HEK293 (cell line): Measurements from ENCODE around the gene H3-3A.

Experiments used
- CTCF ChIA-PET: fragments of 350-600 bp; formaldehyde crosslinking; extraction: SDS; loops from one replicate; lab custom pipeline; 2021; ENCODE audit warnings: antibody characterized with exemption; lab: Yijun Ruan, JAX
- POLR2A ChIA-PET: fragments of 300-600 bp; formaldehyde crosslinking; extraction: SDS; loops from one replicate; lab custom pipeline; 2020; ENCODE audit warnings: antibody characterized with exemption, inconsistent platforms; lab: Yijun Ruan, JAX
- H3K27ac ChIP-seq: fragments of 200-500 bp; sonication (Bioruptor generic); 2 replicates; pipeline ENCODE4 v1.5.1; 2014; ENCODE audit warnings: low read depth, low read length, control low read depth, inconsistent platforms; ENCODE audit errors: extremely low read depth
- H3K36me3 ChIP-seq, 2 experiments: fragments of 200-500 bp in 1 of 2; sonication (Bioruptor generic) in 1 of 2; 1 replicate in 1 of 2; 2 replicates in 1 of 2; pipeline ENCODE4 v1.5.1; 2014 to 2017; ENCODE audit warnings: inconsistent platforms in 2 of 2, low read length in 2 of 2; ENCODE audit not compliant: control insufficient read depth in 2 of 2, insufficient read depth in 1 of 2
- H3K4me1 ChIP-seq: fragments of 200-500 bp; sonication (Bioruptor generic); 2 replicates; pipeline ENCODE4 v1.5.1; 2014; ENCODE audit warnings: mild to moderate bottlenecking, low read length, inconsistent platforms; ENCODE audit not compliant: control insufficient read depth, insufficient read depth
- H3K4me3 ChIP-seq: 2 replicates; pipeline ENCODE4 v1.5.1; 2011; ENCODE audit warnings: low read depth, mild to moderate bottlenecking, control low read depth, low read length, moderate library complexity
- H3K9me3 ChIP-seq: fragments of 200-500 bp; sonication (Bioruptor generic); 2 replicates; pipeline ENCODE4 v1.5.1; 2014; ENCODE audit warnings: low read depth, low read length, inconsistent platforms; ENCODE audit not compliant: control insufficient read depth, insufficient read depth
- EGR2 ChIP-seq: fragments of 450-650 bp; formaldehyde crosslinking; IDR thresholded peaks from 2 replicates; pipeline ENCODE4 v1.5.1; 2016; ENCODE audit warnings: low read depth, missing biosample characterization, missing genetic modification characterization
- GLI2 ChIP-seq: fragments of 450-650 bp; formaldehyde crosslinking; IDR thresholded peaks from 2 replicates; pipeline ENCODE4; 2017; ENCODE audit warnings: missing biosample characterization, missing genetic modification characterization, low read depth, borderline replicate concordance
- KLF7 ChIP-seq: fragments of 450-650 bp; formaldehyde crosslinking; IDR thresholded peaks from 2 replicates; pipeline ENCODE4 v1.5.1; 2016; ENCODE audit warnings: missing biosample characterization, missing genetic modification characterization, borderline replicate concordance
- SP7 ChIP-seq: fragments of 450-650 bp; formaldehyde crosslinking; IDR thresholded peaks from 2 replicates; pipeline ENCODE4 v1.5.1; 2016; ENCODE audit warnings: missing biosample characterization, missing genetic modification characterization
- ZFHX2 ChIP-seq: fragments of 450-650 bp; formaldehyde crosslinking; conservative IDR thresholded peaks from 2 replicates; pipeline ENCODE4 v1.5.1; 2016; ENCODE audit warnings: missing biosample characterization, missing genetic modification characterization
- ZNF138 ChIP-seq: fragments of 450-650 bp; formaldehyde crosslinking; IDR thresholded peaks from 2 replicates; pipeline ENCODE4 v1.5.1; 2016; ENCODE audit warnings: missing biosample characterization, missing genetic modification characterization, borderline replicate concordance
- ZNF423 ChIP-seq: fragments of 450-650 bp; formaldehyde crosslinking; IDR thresholded peaks from 2 replicates; pipeline ENCODE4 v1.5.1; 2016; ENCODE audit warnings: missing biosample characterization, missing genetic modification characterization
- ZNF561 ChIP-seq: fragments of 450-650 bp; IDR thresholded peaks from 2 replicates; pipeline ENCODE4 v1.5.1; 2018; ENCODE audit warnings: missing biosample characterization, missing genetic modification characterization, borderline replicate concordance
- TF ChIP-seq, protein P1 (sequence below): fragments of 450-650 bp; formaldehyde crosslinking; IDR thresholded peaks from 2 replicates; pipeline ENCODE4 v1.5.1; 2017; ENCODE audit warnings: missing biosample characterization, missing genetic modification characterization
- TF ChIP-seq, protein P2 (sequence below): fragments of 450-650 bp; formaldehyde crosslinking; IDR thresholded peaks from 2 replicates; pipeline ENCODE4 v1.5.1; 2016; ENCODE audit warnings: missing biosample characterization, missing genetic modification characterization
- TF ChIP-seq, protein P3 (sequence below): fragments of 450-650 bp; formaldehyde crosslinking; IDR thresholded peaks from 2 replicates; pipeline ENCODE4 v1.5.1; 2016; ENCODE audit warnings: missing biosample characterization, missing genetic modification characterization, low read depth
- TF ChIP-seq, protein P4 (sequence below): fragments of 450-650 bp; formaldehyde crosslinking; IDR thresholded peaks from 2 replicates; pipeline ENCODE4 v1.5.1; 2017; ENCODE audit warnings: missing biosample characterization, mild to moderate bottlenecking, missing genetic modification characterization, moderate library complexity

The H3-3A gene

DNA sequence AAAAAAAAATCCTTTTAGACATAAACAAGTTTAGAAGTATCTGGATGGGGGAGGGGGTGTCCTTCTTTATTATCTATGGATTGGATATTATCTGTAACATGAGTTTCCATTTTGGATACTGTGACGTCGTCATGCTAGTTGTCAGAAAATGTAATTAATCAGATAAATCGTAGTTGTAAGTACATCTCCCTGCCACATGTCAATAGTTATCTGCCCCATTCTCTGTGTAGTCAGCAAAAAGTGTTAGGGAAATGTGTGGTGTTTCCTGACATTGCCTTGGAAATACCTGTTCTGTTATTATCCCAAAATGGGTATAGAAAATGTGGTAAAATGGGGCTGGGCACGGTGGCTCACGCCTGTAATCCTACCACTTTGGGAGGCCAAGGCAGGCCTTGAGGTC lies 38.8 kb upstream of the H3-3A start:
- no peak for TF ChIP-seq ZNF561 (tag by site-specific recombination)
- TF ChIP-seq KLF7: no peak
- TF ChIP-seq, protein P1, sequence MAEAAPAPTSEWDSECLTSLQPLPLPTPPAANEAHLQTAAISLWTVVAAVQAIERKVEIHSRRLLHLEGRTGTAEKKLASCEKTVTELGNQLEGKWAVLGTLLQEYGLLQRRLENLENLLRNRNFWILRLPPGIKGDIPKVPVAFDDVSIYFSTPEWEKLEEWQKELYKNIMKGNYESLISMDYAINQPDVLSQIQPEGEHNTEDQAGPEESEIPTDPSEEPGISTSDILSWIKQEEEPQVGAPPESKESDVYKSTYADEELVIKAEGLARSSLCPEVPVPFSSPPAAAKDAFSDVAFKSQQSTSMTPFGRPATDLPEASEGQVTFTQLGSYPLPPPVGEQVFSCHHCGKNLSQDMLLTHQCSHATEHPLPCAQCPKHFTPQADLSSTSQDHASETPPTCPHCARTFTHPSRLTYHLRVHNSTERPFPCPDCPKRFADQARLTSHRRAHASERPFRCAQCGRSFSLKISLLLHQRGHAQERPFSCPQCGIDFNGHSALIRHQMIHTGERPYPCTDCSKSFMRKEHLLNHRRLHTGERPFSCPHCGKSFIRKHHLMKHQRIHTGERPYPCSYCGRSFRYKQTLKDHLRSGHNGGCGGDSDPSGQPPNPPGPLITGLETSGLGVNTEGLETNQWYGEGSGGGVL (tag by site-specific recombination): no peak
- TF ChIP-seq, protein P2, sequence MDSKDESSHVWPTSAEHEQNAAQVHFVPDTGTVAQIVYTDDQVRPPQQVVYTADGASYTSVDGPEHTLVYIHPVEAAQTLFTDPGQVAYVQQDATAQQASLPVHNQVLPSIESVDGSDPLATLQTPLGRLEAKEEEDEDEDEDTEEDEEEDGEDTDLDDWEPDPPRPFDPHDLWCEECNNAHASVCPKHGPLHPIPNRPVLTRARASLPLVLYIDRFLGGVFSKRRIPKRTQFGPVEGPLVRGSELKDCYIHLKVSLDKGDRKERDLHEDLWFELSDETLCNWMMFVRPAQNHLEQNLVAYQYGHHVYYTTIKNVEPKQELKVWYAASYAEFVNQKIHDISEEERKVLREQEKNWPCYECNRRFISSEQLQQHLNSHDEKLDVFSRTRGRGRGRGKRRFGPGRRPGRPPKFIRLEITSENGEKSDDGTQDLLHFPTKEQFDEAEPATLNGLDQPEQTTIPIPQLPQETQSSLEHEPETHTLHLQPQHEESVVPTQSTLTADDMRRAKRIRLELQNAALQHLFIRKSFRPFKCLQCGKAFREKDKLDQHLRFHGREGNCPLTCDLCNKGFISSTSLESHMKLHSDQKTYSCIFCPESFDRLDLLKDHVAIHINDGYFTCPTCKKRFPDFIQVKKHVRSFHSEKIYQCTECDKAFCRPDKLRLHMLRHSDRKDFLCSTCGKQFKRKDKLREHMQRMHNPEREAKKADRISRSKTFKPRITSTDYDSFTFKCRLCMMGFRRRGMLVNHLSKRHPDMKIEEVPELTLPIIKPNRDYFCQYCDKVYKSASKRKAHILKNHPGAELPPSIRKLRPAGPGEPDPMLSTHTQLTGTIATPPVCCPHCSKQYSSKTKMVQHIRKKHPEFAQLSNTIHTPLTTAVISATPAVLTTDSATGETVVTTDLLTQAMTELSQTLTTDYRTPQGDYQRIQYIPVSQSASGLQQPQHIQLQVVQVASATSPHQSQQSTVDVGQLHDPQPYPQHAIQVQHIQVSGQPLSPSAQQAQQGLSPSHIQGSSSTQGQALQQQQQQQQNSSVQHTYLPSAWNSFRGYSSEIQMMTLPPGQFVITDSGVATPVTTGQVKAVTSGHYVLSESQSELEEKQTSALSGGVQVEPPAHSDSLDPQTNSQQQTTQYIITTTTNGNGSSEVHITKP (tag by site-specific recombination): peak; percentile 24; the same call in 1 of the 2 replicates
- TF ChIP-seq, protein P3, sequence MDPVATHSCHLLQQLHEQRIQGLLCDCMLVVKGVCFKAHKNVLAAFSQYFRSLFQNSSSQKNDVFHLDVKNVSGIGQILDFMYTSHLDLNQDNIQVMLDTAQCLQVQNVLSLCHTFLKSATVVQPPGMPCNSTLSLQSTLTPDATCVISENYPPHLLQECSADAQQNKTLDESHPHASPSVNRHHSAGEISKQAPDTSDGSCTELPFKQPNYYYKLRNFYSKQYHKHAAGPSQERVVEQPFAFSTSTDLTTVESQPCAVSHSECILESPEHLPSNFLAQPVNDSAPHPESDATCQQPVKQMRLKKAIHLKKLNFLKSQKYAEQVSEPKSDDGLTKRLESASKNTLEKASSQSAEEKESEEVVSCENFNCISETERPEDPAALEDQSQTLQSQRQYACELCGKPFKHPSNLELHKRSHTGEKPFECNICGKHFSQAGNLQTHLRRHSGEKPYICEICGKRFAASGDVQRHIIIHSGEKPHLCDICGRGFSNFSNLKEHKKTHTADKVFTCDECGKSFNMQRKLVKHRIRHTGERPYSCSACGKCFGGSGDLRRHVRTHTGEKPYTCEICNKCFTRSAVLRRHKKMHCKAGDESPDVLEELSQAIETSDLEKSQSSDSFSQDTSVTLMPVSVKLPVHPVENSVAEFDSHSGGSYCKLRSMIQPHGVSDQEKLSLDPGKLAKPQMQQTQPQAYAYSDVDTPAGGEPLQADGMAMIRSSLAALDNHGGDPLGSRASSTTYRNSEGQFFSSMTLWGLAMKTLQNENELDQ: no peak
- no peak for TF ChIP-seq ZNF423 (tag by site-specific recombination)
- POLR2A ChIA-PET: no interaction called here
- Histone ChIP-seq H3K4me1 (no peaks in the 10 kb centered on the region), H3K9me3 (no peaks in the 10 kb centered on the region), H3K27ac (no peak overlapping the region), H3K36me3 (no peaks in the 10 kb centered on the region), H3K4me3 (no peak overlapping the region)
- CTCF ChIA-PET: interaction anchor here (0.9 to 1.2 kb wide), 2 partner anchors 41 to 45 kb away, joined by 3 to 7 read pairs; no protein-coding TSS in a partner anchor

DNA sequence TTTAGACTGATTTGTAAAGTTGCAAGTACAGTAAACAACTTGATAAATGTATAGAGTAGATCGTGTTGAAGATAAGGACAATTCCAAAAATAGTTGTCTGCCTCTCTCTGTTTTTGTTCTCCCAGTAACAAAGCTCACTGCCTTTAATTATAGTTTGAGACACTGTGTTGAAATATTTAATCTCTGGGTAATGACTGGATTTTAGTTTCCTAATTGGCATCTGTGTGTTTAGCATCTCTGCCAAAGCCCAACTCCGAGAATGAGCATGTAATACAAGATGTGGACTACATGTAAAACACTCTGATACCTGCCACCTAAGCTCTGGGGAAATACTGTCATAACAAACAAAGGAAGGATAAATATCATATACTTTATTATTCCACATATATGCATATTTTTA lies 35.7 kb upstream of the H3-3A start:
- ChIA-PET POLR2A (interaction anchor here (1.6 kb wide), 1 partner anchor 35 kb away, joined by 4 read pairs; the partner anchor contains the start of gene H3-3A), CTCF (interaction anchor here (0.6 kb wide), 2 partner anchors 46 to 51 kb away, joined by 3 read pairs; no protein-coding TSS in a partner anchor)
- Histone ChIP-seq H3K4me3 (no peak overlapping the region), H3K4me1 (no peaks in the 10 kb centered on the region), H3K9me3 (no peaks in the 10 kb centered on the region), H3K36me3 (no peaks in the 10 kb centered on the region), H3K27ac (no peak overlapping the region)
- TF ChIP-seq SP7 (tag by site-specific recombination): peak; percentile 98
- TF ChIP-seq, protein P4, sequence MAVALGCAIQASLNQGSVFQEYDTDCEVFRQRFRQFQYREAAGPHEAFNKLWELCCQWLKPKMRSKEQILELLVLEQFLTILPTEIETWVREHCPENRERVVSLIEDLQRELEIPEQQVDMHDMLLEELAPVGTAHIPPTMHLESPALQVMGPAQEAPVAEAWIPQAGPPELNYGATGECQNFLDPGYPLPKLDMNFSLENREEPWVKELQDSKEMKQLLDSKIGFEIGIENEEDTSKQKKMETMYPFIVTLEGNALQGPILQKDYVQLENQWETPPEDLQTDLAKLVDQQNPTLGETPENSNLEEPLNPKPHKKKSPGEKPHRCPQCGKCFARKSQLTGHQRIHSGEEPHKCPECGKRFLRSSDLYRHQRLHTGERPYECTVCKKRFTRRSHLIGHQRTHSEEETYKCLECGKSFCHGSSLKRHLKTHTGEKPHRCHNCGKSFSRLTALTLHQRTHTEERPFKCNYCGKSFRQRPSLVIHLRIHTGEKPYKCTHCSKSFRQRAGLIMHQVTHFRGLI (tag by site-specific recombination): peak; percentile 53; the same call in 1 of the 2 replicates
- no peak for TF ChIP-seq ZNF138 (tag by site-specific recombination)

DNA sequence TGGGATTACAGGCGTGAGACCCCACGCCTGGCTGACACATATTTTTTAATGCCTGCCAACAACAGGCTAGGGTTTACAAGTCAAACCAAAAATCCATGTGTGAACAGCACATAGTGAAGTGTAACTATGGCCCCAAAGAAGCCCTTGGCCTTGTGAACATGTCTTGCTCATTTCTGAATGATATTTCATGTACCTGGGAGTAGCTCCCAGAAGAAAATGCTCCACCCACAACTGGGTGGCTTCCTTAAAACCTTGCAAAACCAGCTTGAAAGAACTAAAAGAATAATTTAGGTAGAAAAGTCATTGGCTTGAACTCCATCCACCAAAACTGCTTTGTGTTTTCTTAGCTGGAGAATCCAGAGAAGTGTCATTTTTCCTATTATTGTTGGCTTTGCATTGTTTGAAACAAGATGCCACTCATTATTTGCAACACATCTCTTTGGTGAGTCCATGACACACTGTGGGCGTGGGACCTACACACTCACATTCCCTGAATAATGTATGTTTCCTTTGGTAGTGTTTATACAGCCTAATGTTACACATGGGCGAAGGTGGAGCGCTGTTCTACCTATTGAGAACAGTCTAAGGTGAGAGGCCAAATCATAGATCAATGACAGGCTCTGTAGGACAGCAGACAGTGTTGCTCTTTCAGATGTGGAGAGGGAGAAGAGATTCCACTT lies 34.8 kb upstream of the H3-3A start:
- Histone ChIP-seq H3K4me3 (no peak overlapping the region), H3K9me3 (no peaks in the 10 kb centered on the region), H3K4me1 (no peaks in the 10 kb centered on the region), H3K27ac (no peak overlapping the region), H3K36me3 (no peaks in the 10 kb centered on the region)
- ChIA-PET POLR2A (interaction anchor here (1.6 kb wide), 1 partner anchor 35 kb away, joined by 4 read pairs; the partner anchor contains the start of gene H3-3A), CTCF (interaction anchor here (0.6 to 1.4 kb wide), 3 partner anchors 37 to 101 kb away, joined by 3 to 6 read pairs (median 3); no protein-coding TSS in a partner anchor)
- TF ChIP-seq GLI2 (tag by site-specific recombination): no peak
- TF ChIP-seq ZFHX2: peak; percentile 60; the same call in 1 of the 2 replicates
- peak; percentile 54 for TF ChIP-seq EGR2
